Uterus (tissue), 4 donors: Measurements from ENCODE around the gene SNCB. TPM values are rescaled to one million over a fixed set of nuclear protein-coding genes. Genes with fewer than 3 reads are reported as not detected.

Experiments used
- DNase-seq, 2 donors: peaks; one replicate each; pipeline ENCODE4 v3.0.0-alpha.2; 2019 to 2020
- H3K27ac ChIP-seq, 2 donors: fragments of 200-600 bp; sonication (generic); 1 replicate in 1 of 2; 2 replicates in 1 of 2; pipeline ENCODE4 v1.5.1; 2016 to 2018
- H3K27me3 ChIP-seq, 2 donors: fragments of 200-600 bp; sonication (generic); one replicate each; pipeline ENCODE4 v1.5.1; 2018 to 2019; ENCODE audit warnings: control low read depth in 1 of 2
- H3K36me3 ChIP-seq, 2 donors: fragments of 200-600 bp; sonication (generic); one replicate each; pipeline ENCODE4 v1.5.1; 2019; ENCODE audit warnings: control low read depth in 1 of 2
- H3K4me1 ChIP-seq, 2 donors: fragments of 200-600 bp; sonication (generic); one replicate each; pipeline ENCODE4 v1.5.1; 2018 to 2019; ENCODE audit warnings: control low read depth in 1 of 2
- H3K4me3 ChIP-seq, 2 donors: fragments of 200-600 bp; sonication (generic); 1 replicate in 1 of 2; 2 replicates in 1 of 2; pipeline ENCODE4 v1.5.1; 2018 to 2019; ENCODE audit warnings: mild to moderate bottlenecking in 1 of 2
- H3K9me3 ChIP-seq, 2 donors: fragments of 200-600 bp; sonication (generic); one replicate each; pipeline ENCODE4 v1.5.1; 2019; ENCODE audit warnings: control low read depth in 1 of 2
- CTCF ChIP-seq, 4 experiments: fragments of 200-600 bp in 2 of 4; fragments of 450-650 bp in 2 of 4; sonication (generic) in 2 of 4; IDR thresholded peaks; one replicate each; pipeline ENCODE4 v1.5.1; 2016 to 2019; ENCODE audit warnings: antibody characterized with exemption in 4 of 4, mild to moderate bottlenecking in 2 of 4, moderate library complexity in 1 of 4
- POLR2A ChIP-seq, 2 donors: fragments of 450-650 bp; IDR thresholded peaks; one replicate each; pipeline ENCODE4 v1.6.1; 2016; ENCODE audit warnings: antibody characterized with exemption in 2 of 2, mild to moderate bottlenecking in 1 of 2, moderate library complexity in 1 of 2
- intact Hi-C: fragments of 100-400 bp; cut with DNase I; formaldehyde crosslinking; loops from one replicate; pipeline ENCODE4 v1.15.1; 2023; ENCODE audit warnings: low total_unique reads
- total RNA-seq, 4 donors: library from RNA; depleted of rRNA in 3 of 4; stranded (reverse); fragments of >200 nt in 3 of 4; gene quantifications; one replicate each; pipeline versions ENCODE4 v1.1.0 to v1.2.4, GENCODE V29; 2014 to 2023
- donor health status: DM: yes; HTN: yes; CAD: no.

The SNCB gene
- total RNA-seq, 4 donors from 2014 or later = not detected

GRCh38 chr5:176671890-176672747, 41.8 kb upstream of the SNCB start:
- H3K4me1 ChIP-seq = no peaks in the 10 kb centered on the region
- TF ChIP-seq POLR2A (IDR thresholded peaks at IDR 0.05) = no peak
- no peak for TF ChIP-seq CTCF (IDR thresholded peaks at IDR 0.05)
- H3K27ac ChIP-seq = no peak overlapping the region
- intact Hi-C loops = no loop called here
- H3K27me3 ChIP-seq = no peaks in the 10 kb centered on the region
- no peaks in the 10 kb centered on the region for H3K9me3 ChIP-seq
- H3K4me3 ChIP-seq = no peak overlapping the region
- no peak for DNase-seq
- no peaks in the 10 kb centered on the region for H3K36me3 ChIP-seq

GRCh38 chr5:176671399-176671798, 41.1 kb upstream of the SNCB start:
- intact Hi-C loops = no loop called here
- no peaks in the 10 kb centered on the region for H3K4me1 ChIP-seq
- H3K4me3 ChIP-seq = no peak overlapping the region
- no peak overlapping the region for H3K27ac ChIP-seq
- H3K9me3 ChIP-seq = no peaks in the 10 kb centered on the region
- H3K27me3 ChIP-seq = no peaks in the 10 kb centered on the region
- TF ChIP-seq POLR2A (IDR thresholded peaks at IDR 0.05) (no peak), CTCF (IDR thresholded peaks at IDR 0.05) (no peak)
- no peaks in the 10 kb centered on the region for H3K36me3 ChIP-seq
- no peak for DNase-seq

- TF ChIP-seq POLR2A (IDR thresholded peaks at IDR 0.05) (no peak), CTCF (IDR thresholded peaks at IDR 0.05) (no peak)
- intact Hi-C loops = no loop called here
- no peaks in the 10 kb centered on the region for H3K27me3 ChIP-seq
- no peak overlapping the region for H3K4me3 ChIP-seq
- H3K27ac ChIP-seq = no peak overlapping the region
- H3K36me3 ChIP-seq = no peaks in the 10 kb centered on the region
- H3K4me1 ChIP-seq = no peaks in the 10 kb centered on the region
- no peaks in the 10 kb centered on the region for H3K9me3 ChIP-seq
- no peak for DNase-seq
These were observed 40.1 kb upstream of the SNCB start for GRCh38 chr5:176670449-176670848.

GRCh38 chr5:176667637-176668036, 37.3 kb upstream of the SNCB start:
- Histone ChIP-seq H3K27me3 (peaks cover 0 to 5% of the 10 kb centered on the region in 2 donors), H3K4me3 (no peak overlapping the region), H3K36me3 (no peaks in the 10 kb centered on the region), H3K27ac (no peak overlapping the region), H3K4me1 (no peaks in the 10 kb centered on the region), H3K9me3 (no peaks in the 10 kb centered on the region)
- intact Hi-C loops = no loop called here
- no peak for DNase-seq
- TF ChIP-seq POLR2A (IDR thresholded peaks at IDR 0.05) (no peak), CTCF (IDR thresholded peaks at IDR 0.05) (no peak)

- DNase-seq = no peak
- intact Hi-C loops = no loop called here
- Histone ChIP-seq H3K4me1 (no peaks in the 10 kb centered on the region), H3K4me3 (no peak overlapping the region), H3K27ac (no peak overlapping the region), H3K36me3 (no peaks in the 10 kb centered on the region), H3K9me3 (no peaks in the 10 kb centered on the region), H3K27me3 (peaks cover 0 to 5% of the 10 kb centered on the region in 2 donors)
- TF ChIP-seq POLR2A (IDR thresholded peaks at IDR 0.05) = no peak
These were observed 35.2 kb upstream of the SNCB start for GRCh38 chr5:176665517-176665916.
